Measurements from ENCODE around the gene TTC3.
"Not testable (repeated sequence)": the region's sequence is repeated elsewhere in the genome, so short reads cannot be mapped to it uniquely, and the experiment has no call there.

Gene TTC3

GRCh38 chr21:37199057-37199924 lies 126.2 kb downstream of the TTC3 start:
- DNase-seq = peak; percentile 86

- DNase-seq = no peak
Measured at GRCh38 chr21:37200641-37201480, 127.8 kb downstream of the TTC3 start.

GRCh38 chr21:37202221-37203110 lies 129.4 kb downstream of the TTC3 start:
- no peak for DNase-seq

- DNase-seq = peak; percentile 26
Measured at GRCh38 chr21:37204580-37204979, 131.5 kb downstream of the TTC3 start.

GRCh38 chr21:37206496-37206895 lies 133.4 kb downstream of the TTC3 start:
- no peak for DNase-seq

GRCh38 chr21:37207441-37208009 lies 134.5 kb downstream of the TTC3 start:
- DNase-seq = no peak

GRCh38 chr21:37208056-37208721 lies 135.1 kb downstream of the TTC3 start:
- DNase-seq = no peak

GRCh38 chr21:37208741-37209225 lies 135.7 kb downstream of the TTC3 start:
- DNase-seq = no peak

GRCh38 chr21:37210130-37210529 lies 137.1 kb downstream of the TTC3 start:
- DNase-seq = no peak

- no peak for DNase-seq
Measured at GRCh38 chr21:37210799-37211198, 137.7 kb downstream of the TTC3 start.

- DNase-seq = no peak
Measured at GRCh38 chr21:37214952-37215351, 141.9 kb downstream of the TTC3 start.

- DNase-seq = peak; percentile 8
Measured at GRCh38 chr21:37219761-37220432, 146.8 kb downstream of the TTC3 start.

- peak; percentile 63 for DNase-seq
Measured at GRCh38 chr21:37220433-37220980, 147.5 kb downstream of the TTC3 start.

GRCh38 chr21:37220981-37221664 lies 148.1 kb downstream of the TTC3 start:
- peak; percentile 96 for DNase-seq

GRCh38 chr21:37222248-37222647 lies 149.2 kb downstream of the TTC3 start:
- DNase-seq = not testable (repeated sequence)

- DNase-seq = no peak
Measured at GRCh38 chr21:37223804-37224345, 150.8 kb downstream of the TTC3 start.

GRCh38 chr21:37224861-37225839 lies 152.1 kb downstream of the TTC3 start:
- DNase-seq = no peak
